Stimulated activated naive CD8-positive, alpha-beta T cell treated with anti-CD3 and anti-CD28 coated beads, Interleukin-15, Interleukin-2, amounts not matched to agents 100 ng/mL and 50 ng/mL, for 24 hours (primary cell): ENCODE results near the gene GPR141.

ENCODE experiments used
- H3K27ac Mint-ChIP-seq: one replicate; pipeline ENCODE4 v1.8.0; 2021; ENCODE audit warnings: mild to moderate bottlenecking, mixed read lengths
- H3K27me3 Mint-ChIP-seq: one replicate; pipeline ENCODE4 v1.8.0; 2021; ENCODE audit warnings: mixed read lengths
- H3K36me3 Mint-ChIP-seq: one replicate; pipeline ENCODE4 v1.8.0; 2021; ENCODE audit warnings: low read depth, mixed read lengths
- H3K4me1 Mint-ChIP-seq: one replicate; pipeline ENCODE4 v1.8.0; 2021; ENCODE audit warnings: low read depth, mixed read lengths
- H3K4me3 Mint-ChIP-seq: one replicate; pipeline ENCODE4 v1.8.0; 2021; ENCODE audit warnings: mild to moderate bottlenecking, mixed read lengths
- H3K9me3 Mint-ChIP-seq: one replicate; pipeline ENCODE4 v1.8.0; 2021; ENCODE audit warnings: mixed read lengths

The GPR141 gene

GRCh38 chr7:37770838-37771237 lies 87.3 kb downstream of the GPR141 start:
- no peak overlapping the region for H3K27ac Mint-ChIP-seq
- H3K4me3 Mint-ChIP-seq: no peak overlapping the region
- H3K4me1 Mint-ChIP-seq: peaks cover 8% of the 10 kb centered on the region
- H3K36me3 Mint-ChIP-seq: no peaks in the 10 kb centered on the region
- H3K9me3 Mint-ChIP-seq: peaks cover 9% of the 10 kb centered on the region
- no peaks in the 10 kb centered on the region for H3K27me3 Mint-ChIP-seq

GRCh38 chr7:37771342-37771741 lies 87.8 kb downstream of the GPR141 start:
- Mint-ChIP-seq H3K27ac (no peak overlapping the region), H3K27me3 (no peaks in the 10 kb centered on the region), H3K9me3 (peaks cover 9% of the 10 kb centered on the region), H3K36me3 (no peaks in the 10 kb centered on the region), H3K4me3 (no peak overlapping the region), H3K4me1 (peaks cover 3% of the 10 kb centered on the region)

DNA sequence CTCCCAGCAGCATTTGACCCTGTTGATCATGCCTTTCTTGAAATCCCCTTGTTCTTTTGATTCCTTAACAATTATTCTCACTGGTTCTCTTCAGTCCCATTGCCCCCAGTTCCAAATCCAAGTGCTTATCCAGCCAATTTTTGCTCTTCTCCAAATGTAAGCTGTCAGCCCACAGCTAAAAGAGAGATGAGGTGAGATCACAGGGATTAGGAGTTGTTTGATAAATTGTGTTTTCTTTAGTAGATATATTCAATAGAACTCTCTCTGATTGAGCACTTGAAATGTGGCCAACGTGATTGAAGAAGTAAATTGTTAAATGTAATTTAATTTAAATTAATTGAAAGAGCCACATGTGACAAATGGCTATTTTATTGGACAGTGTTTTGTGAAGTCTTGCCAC lies 88.2 kb downstream of the GPR141 start:
- Mint-ChIP-seq H3K36me3 (no peaks in the 10 kb centered on the region), H3K4me1 (no peaks in the 10 kb centered on the region), H3K27me3 (no peaks in the 10 kb centered on the region), H3K27ac (no peak overlapping the region), H3K4me3 (no peak overlapping the region), H3K9me3 (peaks cover 9% of the 10 kb centered on the region)

DNA sequence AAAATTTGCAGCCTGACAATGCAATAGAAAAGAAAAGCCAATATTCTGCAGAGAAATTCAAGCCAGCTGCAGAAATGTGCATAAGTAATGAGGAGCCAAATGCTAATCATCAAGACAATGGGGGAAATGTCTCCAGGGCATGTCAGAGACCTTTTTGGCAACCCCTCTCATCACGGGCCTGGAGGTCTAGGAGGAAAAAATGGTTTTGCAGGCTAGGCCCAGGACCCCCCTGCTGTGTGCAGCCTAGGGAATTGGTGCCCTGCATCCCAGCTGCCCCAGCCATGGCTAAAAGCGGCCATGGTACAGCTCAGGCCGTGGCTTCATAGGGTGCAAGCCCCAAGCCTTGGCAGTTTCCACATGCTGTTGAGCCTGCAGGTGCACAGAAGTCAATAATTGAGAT lies 92.4 kb downstream of the GPR141 start:
- no peaks in the 10 kb centered on the region for H3K36me3 Mint-ChIP-seq
- H3K4me3 Mint-ChIP-seq: no peak overlapping the region
- peaks cover 3% of the 10 kb centered on the region for H3K27me3 Mint-ChIP-seq
- H3K4me1 Mint-ChIP-seq: no peaks in the 10 kb centered on the region
- H3K9me3 Mint-ChIP-seq: peaks cover 12% of the 10 kb centered on the region
- H3K27ac Mint-ChIP-seq: no peak overlapping the region

- Mint-ChIP-seq H3K27me3 (peaks cover 14% of the 10 kb centered on the region), H3K9me3 (peaks cover 3% of the 10 kb centered on the region), H3K4me3 (no peak overlapping the region), H3K27ac (no peak overlapping the region), H3K36me3 (no peaks in the 10 kb centered on the region), H3K4me1 (no peaks in the 10 kb centered on the region)
Observed at GRCh38 chr7:37781156-37781555, 97.6 kb downstream of the GPR141 start.

- Mint-ChIP-seq H3K4me3 (no peak overlapping the region), H3K9me3 (peaks cover 3% of the 10 kb centered on the region), H3K27me3 (peaks cover 14% of the 10 kb centered on the region), H3K27ac (no peak overlapping the region), H3K4me1 (peaks cover 5% of the 10 kb centered on the region), H3K36me3 (no peaks in the 10 kb centered on the region)
Observed at GRCh38 chr7:37782166-37782565, 98.6 kb downstream of the GPR141 start.

GRCh38 chr7:37784015-37784414 lies 100.4 kb downstream of the GPR141 start:
- Mint-ChIP-seq H3K36me3 (no peaks in the 10 kb centered on the region), H3K4me1 (peaks cover 5% of the 10 kb centered on the region), H3K27me3 (peaks cover 14% of the 10 kb centered on the region), H3K27ac (no peak overlapping the region), H3K9me3 (no peaks in the 10 kb centered on the region), H3K4me3 (no peak overlapping the region)

- peaks cover 6% of the 10 kb centered on the region for H3K27me3 Mint-ChIP-seq
Observed at GRCh38 chr7:37786741-37787569, 103.4 kb downstream of the GPR141 start.

More at GRCh38 chr7:37786741-37787569, 103.4 kb downstream of the GPR141 start:
- Mint-ChIP-seq H3K4me1 (peaks cover 5% of the 10 kb centered on the region), H3K27ac (peak overlapping the region; percentile 50), H3K4me3 (no peak overlapping the region), H3K36me3 (no peaks in the 10 kb centered on the region), H3K9me3 (no peaks in the 10 kb centered on the region)
